Astrocyte (in vitro differentiated cells and primary cell): Measurements from ENCODE around the gene ARSJ. TPM values are rescaled to one million over a fixed set of nuclear protein-coding genes. Genes with fewer than 3 reads are reported as not detected.

Source experiments
- DNase-seq: peaks from one replicate; pipeline ENCODE4 v3.0.0-alpha.2; 2010; ENCODE audit warnings: low read depth
- FAIRE-seq: peaks from 2 replicates; lab custom pipeline; 2011; peaks lifted over from hg19 to GRCh38; lab: Jason Lieb, UNC
- H2AFZ ChIP-seq: 2 replicates; pipeline ENCODE4 v1.6.0; 2012; ENCODE audit warnings: low read depth, low read length, inconsistent platforms
- H3K27ac ChIP-seq: 2 replicates; pipeline ENCODE4 v1.5.1; 2011; ENCODE audit warnings: low read depth, low read length, inconsistent platforms
- H3K27me3 ChIP-seq: 2 replicates; pipeline ENCODE4 v1.6.0; 2011; ENCODE audit warnings: low read length, inconsistent platforms; ENCODE audit not compliant: insufficient read depth
- H3K36me3 ChIP-seq: 2 replicates; pipeline ENCODE4 v1.5.1; 2011; ENCODE audit warnings: low read length, inconsistent platforms; ENCODE audit not compliant: insufficient read depth
- H3K4me1 ChIP-seq: 2 replicates; pipeline ENCODE4 v1.5.1; 2011; ENCODE audit warnings: low read length, inconsistent platforms; ENCODE audit not compliant: insufficient read depth
- H3K4me2 ChIP-seq: 2 replicates; pipeline ENCODE4 v1.6.0; 2012; ENCODE audit warnings: low read length, inconsistent platforms
- H3K4me3 ChIP-seq: 2 replicates; pipeline ENCODE4 v1.5.1; 2011; ENCODE audit warnings: low read depth, mild to moderate bottlenecking, low read length, inconsistent platforms; ENCODE audit not compliant: insufficient read depth
- H3K79me2 ChIP-seq: 2 replicates; pipeline ENCODE4 v1.6.0; 2012; ENCODE audit warnings: mild to moderate bottlenecking, low read length, inconsistent platforms; ENCODE audit not compliant: insufficient read depth
- H3K9ac ChIP-seq: 2 replicates; pipeline ENCODE4 v1.6.0; 2012; ENCODE audit warnings: mild to moderate bottlenecking, low read length, inconsistent platforms
- H3K9me3 ChIP-seq: 2 replicates; pipeline ENCODE4 v1.5.1; 2012; ENCODE audit warnings: low read depth, mild to moderate bottlenecking, low read length, inconsistent platforms; ENCODE audit not compliant: insufficient read depth
- H4K20me1 ChIP-seq: 2 replicates; pipeline ENCODE4 v1.6.0; 2012; ENCODE audit warnings: low read length, inconsistent platforms; ENCODE audit not compliant: insufficient read depth
- H3K27ac Mint-ChIP-seq: one replicate; pipeline ENCODE4 v1.8.0; 2021; ENCODE audit warnings: mild to moderate bottlenecking, mixed read lengths; ENCODE audit not compliant: unreplicated experiment
- H3K27me3 Mint-ChIP-seq: one replicate; pipeline ENCODE4 v1.8.0; 2021; ENCODE audit warnings: low read depth, mixed read lengths; ENCODE audit not compliant: unreplicated experiment
- H3K36me3 Mint-ChIP-seq: one replicate; pipeline ENCODE4 v1.8.0; 2021; ENCODE audit warnings: low read depth, mixed read lengths; ENCODE audit not compliant: unreplicated experiment
- H3K4me1 Mint-ChIP-seq: one replicate; pipeline ENCODE4 v1.8.0; 2021; ENCODE audit warnings: low read depth, mixed read lengths; ENCODE audit not compliant: unreplicated experiment
- H3K4me3 Mint-ChIP-seq: one replicate; pipeline ENCODE4 v1.8.0; 2021; ENCODE audit warnings: mild to moderate bottlenecking, moderate library complexity, mixed read lengths; ENCODE audit not compliant: unreplicated experiment
- H3K9me3 Mint-ChIP-seq: one replicate; pipeline ENCODE4 v1.8.0; 2021; ENCODE audit warnings: mild to moderate bottlenecking, mixed read lengths; ENCODE audit not compliant: unreplicated experiment
- EZH2 ChIP-seq: IDR thresholded peaks from 2 replicates; pipeline ENCODE4 v1.6.1; 2012; ENCODE audit warnings: mild to moderate bottlenecking, low read length, inconsistent platforms; ENCODE audit not compliant: insufficient read depth
- total RNA-seq: library from RNA; stranded (reverse); gene quantifications from 2 replicates; pipeline ENCODE4 v1.2.1, GENCODE V29; 2021
- TF ChIP-seq, protein P1 (sequence below): IDR thresholded peaks from 2 replicates; pipeline ENCODE4 v1.5.1; 2011; ENCODE audit warnings: low read depth, mild to moderate bottlenecking, inconsistent platforms, low read length, moderate library complexity; ENCODE audit not compliant: insufficient read depth

ARSJ gene
- total RNA-seq, 1 donor from 2014 or later, result 66.5 TPM

DNA sequence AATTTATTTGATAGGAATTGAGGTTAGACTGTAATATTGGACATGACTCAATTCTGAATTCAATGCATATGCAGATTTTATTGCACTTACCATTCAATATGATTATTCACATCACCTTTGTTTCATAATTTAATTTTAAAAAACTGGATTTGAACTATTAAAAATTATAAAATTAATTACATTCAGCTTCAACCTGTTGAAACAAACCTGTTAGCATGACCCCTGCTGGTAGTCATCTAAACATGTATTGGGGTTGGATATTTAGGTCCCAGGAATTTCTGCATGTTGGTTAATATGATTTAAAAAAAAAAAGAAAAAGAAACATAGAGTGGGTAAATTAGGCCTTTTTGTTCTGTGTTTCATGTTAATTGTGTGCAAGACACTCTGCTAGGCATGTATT, 85.9 kb downstream of the ARSJ start:
- H3K36me3 Mint-ChIP-seq, result peaks cover 1% of the 10 kb centered on the region
- FAIRE-seq (no peak), DNase-seq (no peak)
- Histone ChIP-seq H3K36me3 (peaks cover 8% of the 10 kb centered on the region), H3K4me2 (no peak overlapping the region), H3K9me3 (no peaks in the 10 kb centered on the region), H3K79me2 (peaks cover 5% of the 10 kb centered on the region), H2AFZ (no peak overlapping the region), H3K4me3 (no peak overlapping the region), H3K9ac (no peak overlapping the region), H3K27ac (no peak overlapping the region), H4K20me1 (no peaks in the 10 kb centered on the region), H3K27me3 (no peaks in the 10 kb centered on the region), H3K4me1 (no peaks in the 10 kb centered on the region)
- no peaks in the 10 kb centered on the region for H3K4me1 Mint-ChIP-seq
- no peaks in the 10 kb centered on the region for H3K9me3 Mint-ChIP-seq
- TF ChIP-seq EZH2, result no peak
- TF ChIP-seq, protein P1, sequence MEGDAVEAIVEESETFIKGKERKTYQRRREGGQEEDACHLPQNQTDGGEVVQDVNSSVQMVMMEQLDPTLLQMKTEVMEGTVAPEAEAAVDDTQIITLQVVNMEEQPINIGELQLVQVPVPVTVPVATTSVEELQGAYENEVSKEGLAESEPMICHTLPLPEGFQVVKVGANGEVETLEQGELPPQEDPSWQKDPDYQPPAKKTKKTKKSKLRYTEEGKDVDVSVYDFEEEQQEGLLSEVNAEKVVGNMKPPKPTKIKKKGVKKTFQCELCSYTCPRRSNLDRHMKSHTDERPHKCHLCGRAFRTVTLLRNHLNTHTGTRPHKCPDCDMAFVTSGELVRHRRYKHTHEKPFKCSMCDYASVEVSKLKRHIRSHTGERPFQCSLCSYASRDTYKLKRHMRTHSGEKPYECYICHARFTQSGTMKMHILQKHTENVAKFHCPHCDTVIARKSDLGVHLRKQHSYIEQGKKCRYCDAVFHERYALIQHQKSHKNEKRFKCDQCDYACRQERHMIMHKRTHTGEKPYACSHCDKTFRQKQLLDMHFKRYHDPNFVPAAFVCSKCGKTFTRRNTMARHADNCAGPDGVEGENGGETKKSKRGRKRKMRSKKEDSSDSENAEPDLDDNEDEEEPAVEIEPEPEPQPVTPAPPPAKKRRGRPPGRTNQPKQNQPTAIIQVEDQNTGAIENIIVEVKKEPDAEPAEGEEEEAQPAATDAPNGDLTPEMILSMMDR, result peak; percentile 9
- H3K4me3 Mint-ChIP-seq, result no peak overlapping the region
- H3K27ac Mint-ChIP-seq, result no peak overlapping the region
- no peaks in the 10 kb centered on the region for H3K27me3 Mint-ChIP-seq

DNA sequence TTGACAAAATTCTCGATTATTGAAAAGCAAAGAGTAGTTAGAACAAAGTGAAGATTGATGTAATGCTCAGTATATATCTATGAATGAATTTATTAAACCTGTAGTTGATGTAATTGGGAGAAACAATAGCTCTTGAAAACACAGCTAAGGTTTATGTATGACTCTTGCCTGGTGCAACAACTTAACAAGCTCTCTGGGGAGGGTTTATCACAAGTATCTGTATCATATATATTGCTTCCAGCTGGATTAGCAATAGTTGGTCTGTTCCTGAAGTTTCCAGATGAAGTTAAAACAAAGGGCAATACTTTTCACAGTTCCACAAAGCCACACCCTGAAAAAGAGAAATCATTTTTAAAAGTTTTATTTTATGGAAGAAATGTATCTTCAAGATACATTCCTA, 91.4 kb downstream of the ARSJ start:
- Mint-ChIP-seq H3K9me3 (no peaks in the 10 kb centered on the region), H3K36me3 (peaks cover 4% of the 10 kb centered on the region), H3K4me1 (no peaks in the 10 kb centered on the region), H3K4me3 (no peak overlapping the region), H3K27ac (no peak overlapping the region), H3K27me3 (no peaks in the 10 kb centered on the region)
- Histone ChIP-seq H4K20me1 (no peaks in the 10 kb centered on the region), H3K4me1 (no peaks in the 10 kb centered on the region), H2AFZ (no peak overlapping the region), H3K79me2 (no peaks in the 10 kb centered on the region), H3K4me2 (no peak overlapping the region), H3K27me3 (no peaks in the 10 kb centered on the region), H3K9ac (no peak overlapping the region), H3K27ac (no peak overlapping the region), H3K9me3 (no peaks in the 10 kb centered on the region), H3K4me3 (no peak overlapping the region), H3K36me3 (no peaks in the 10 kb centered on the region)
- TF ChIP-seq EZH2, result no peak
- TF ChIP-seq, protein P1, result no peak
- DNase-seq (no peak), FAIRE-seq (no peak)

DNA sequence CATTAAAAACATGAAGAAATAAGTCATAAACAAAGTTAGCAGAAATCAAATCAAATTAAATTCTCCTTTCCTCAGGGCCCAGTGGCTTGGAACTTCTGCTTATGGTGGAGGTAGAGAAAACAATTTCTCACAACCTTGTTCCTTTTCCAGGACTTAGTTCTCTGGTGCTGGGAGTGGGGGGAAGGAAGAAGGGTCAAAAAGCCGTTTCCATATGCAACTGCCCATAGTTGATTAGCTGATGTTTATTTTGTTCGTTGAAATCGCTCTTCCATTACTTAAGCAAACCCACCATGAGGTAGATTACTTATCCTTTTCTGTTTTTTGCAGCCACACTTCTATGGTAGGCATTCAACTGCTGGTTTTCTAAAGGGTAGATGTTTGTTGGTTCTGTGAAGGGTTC, 94.2 kb downstream of the ARSJ start:
- Mint-ChIP-seq H3K9me3 (no peaks in the 10 kb centered on the region), H3K27me3 (no peaks in the 10 kb centered on the region), H3K27ac (no peak overlapping the region), H3K4me3 (no peak overlapping the region), H3K36me3 (peaks cover 3% of the 10 kb centered on the region), H3K4me1 (peaks cover 5% of the 10 kb centered on the region)
- TF ChIP-seq, protein P1, result no peak
- no peak for TF ChIP-seq EZH2
- Histone ChIP-seq H3K27ac (no peak overlapping the region), H2AFZ (no peak overlapping the region), H4K20me1 (no peaks in the 10 kb centered on the region), H3K4me3 (no peak overlapping the region), H3K4me1 (no peaks in the 10 kb centered on the region), H3K9me3 (no peaks in the 10 kb centered on the region), H3K79me2 (no peaks in the 10 kb centered on the region), H3K27me3 (no peaks in the 10 kb centered on the region), H3K9ac (no peak overlapping the region), H3K36me3 (no peaks in the 10 kb centered on the region), H3K4me2 (no peak overlapping the region)
- FAIRE-seq (no peak), DNase-seq (no peak)
